ENCODE data around the gene CDCA7.
"Not testable (repeated sequence)": the region's sequence is repeated elsewhere in the genome, so short reads cannot be mapped to it uniquely, and the experiment has no call there.

Gene CDCA7

DNA sequence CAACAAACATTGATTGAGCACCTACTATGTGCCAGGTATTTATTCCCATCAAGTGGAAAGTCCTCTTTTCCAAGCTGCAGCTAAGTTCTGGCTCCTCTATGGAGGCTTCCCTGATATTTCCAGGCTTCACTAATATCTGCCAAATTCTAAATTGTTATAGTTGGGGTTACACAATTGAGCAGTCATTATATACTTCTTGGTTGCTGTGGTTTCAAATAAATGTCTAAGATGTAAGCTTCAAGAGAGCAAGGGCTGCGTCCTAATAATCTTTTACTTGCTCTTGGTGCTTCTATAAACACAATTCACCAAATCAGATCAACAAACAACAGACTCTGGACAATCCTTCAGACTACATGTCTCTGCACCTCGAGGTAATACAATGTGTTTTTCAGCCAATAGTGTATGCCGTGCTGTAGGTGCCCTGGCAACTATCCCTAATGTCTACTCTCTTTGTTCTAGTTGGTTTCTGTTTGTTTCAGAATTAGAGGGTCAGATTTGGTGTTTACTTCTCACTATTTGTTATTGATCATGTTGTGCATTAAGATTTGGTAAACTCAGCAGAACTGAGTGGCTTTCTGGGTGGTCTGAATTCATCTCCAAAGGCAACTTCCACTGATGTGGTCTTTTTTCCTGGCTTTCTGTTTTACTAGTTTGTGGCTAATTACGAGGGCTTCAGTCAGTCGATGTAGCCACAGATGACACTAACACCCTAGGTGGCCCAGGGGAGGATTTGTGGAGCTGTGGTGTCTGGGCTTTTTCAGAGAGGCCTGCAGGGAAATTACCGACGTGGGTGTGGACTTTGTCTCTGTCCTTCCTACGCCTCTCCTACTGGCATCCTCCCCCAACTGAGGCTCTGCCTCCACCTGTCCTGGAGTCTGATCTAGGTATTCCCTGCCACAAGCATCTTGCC is 50.4 kb downstream of the CDCA7 start:
- DNase-seq = no peak

GRCh38 chr2:173407176-173407575 is 52.5 kb downstream of the CDCA7 start:
- DNase-seq = no peak

DNA sequence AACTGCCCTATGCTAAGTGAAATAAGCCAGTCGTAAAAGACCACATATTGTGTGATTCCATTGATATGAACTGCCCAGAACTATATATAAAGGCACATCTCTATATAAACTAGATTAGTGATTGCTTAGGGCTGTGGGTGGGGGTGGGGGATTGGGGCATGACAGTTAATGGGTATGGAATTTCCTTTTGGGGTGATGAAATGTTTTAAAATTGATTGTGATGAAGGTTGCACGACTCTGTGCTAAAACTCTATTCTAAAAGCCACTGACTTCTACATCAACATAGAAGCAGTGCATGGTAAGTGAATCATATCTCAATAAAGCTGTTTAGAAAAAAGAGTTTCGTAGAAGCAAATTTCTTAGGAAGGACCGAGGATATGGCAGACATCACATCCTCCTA is 53.0 kb downstream of the CDCA7 start:
- no peak for DNase-seq

- no peak for DNase-seq
Measured at GRCh38 chr2:173410579-173410978, 55.9 kb downstream of the CDCA7 start.

DNA sequence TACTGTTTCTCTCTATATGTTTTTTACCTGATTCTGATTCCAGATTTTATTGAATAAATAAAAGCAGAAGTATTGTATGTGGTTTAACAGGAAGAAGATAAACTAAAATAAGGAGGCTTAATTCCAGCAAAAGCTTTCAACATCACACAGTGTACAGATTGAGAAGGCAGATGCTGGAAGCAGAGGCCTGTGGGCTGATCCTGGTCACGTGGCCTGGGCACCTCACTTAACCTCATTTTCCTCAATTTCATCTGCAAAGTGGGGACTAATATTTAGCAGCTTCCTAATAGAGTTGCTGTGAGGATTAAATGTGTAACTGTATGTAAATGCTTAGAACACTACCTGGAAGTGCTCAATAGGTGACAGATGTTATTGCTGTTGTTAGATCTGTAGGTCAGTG is 58.0 kb downstream of the CDCA7 start:
- no peak for DNase-seq

DNA sequence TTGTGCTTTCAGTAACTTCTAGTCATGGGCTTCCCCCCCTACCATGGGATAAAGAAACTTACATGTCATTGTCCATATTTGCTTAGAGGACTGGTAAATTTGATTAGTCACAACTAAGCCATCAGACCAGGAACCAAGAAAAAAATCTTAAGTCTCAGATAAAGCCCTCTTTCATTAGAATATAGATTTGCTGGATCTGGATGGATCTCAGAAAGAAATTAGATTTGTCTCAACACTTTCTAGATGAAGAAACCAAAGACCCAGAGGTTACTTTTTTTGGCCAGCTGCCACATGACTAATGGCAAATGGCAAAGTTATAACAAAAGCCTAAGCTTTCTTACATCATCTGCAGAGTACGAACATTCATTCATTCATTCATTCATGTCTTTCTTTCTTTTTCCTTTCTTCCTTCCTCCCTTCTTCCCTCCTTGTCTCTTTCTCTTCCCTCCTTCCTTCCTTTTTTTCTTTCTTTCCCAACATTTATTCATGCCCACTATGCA is 60.2 kb downstream of the CDCA7 start:
- no peak for DNase-seq

- DNase-seq = peak; percentile 44
Measured at GRCh38 chr2:173415431-173416381, 61.0 kb downstream of the CDCA7 start.

GRCh38 chr2:173416415-173417152 is 61.9 kb downstream of the CDCA7 start:
- not testable (repeated sequence) for DNase-seq

DNA sequence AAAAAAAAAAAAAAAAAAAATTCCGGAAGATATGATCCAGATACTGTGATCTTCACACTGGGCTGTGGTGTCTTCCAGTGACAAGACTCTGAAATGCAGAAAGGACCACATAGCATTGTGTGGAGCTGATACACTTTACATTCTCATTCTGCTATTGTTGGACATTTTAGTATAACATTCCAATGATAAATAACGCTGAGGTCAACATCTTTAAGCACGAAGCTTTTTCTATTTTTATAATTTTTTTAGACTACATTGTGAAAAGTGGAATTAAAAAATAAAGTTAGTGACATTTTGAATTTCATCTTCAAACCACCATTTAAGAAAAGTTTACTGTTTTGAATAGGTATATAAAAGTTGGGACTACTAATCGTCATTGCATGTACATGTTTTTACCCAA is 62.7 kb downstream of the CDCA7 start:
- DNase-seq = no peak

GRCh38 chr2:173417802-173418201 is 63.1 kb downstream of the CDCA7 start:
- no peak for DNase-seq

Measured in retina (tissue), 1 donor.